Activated T-helper 1 cell treated with anti-CD3 and anti-CD28 coated beads, Interleukin-2, amount 50 U/mL, for 16 hours (primary cell): ENCODE results near the gene PACSIN1.

Source experiments
- DNase-seq, 2 donors: peaks; one replicate each; pipeline ENCODE4 v3.0.0-alpha.2; 2020; ENCODE audit warnings: low read depth in 1 of 2, low spot score in 1 of 2

PACSIN1 gene

GRCh38 chr6:34578445-34579262, 112.8 kb downstream of the PACSIN1 start:
- no peak for DNase-seq

- DNase-seq: no peak
Measured at GRCh38 chr6:34580707-34581560, 115.1 kb downstream of the PACSIN1 start.

- no peak for DNase-seq
Measured at GRCh38 chr6:34581561-34581920, 115.7 kb downstream of the PACSIN1 start.

GRCh38 chr6:34583461-34583860, 117.6 kb downstream of the PACSIN1 start:
- no peak for DNase-seq

GRCh38 chr6:34583861-34584604, 118.2 kb downstream of the PACSIN1 start:
- DNase-seq: no peak

DNA sequence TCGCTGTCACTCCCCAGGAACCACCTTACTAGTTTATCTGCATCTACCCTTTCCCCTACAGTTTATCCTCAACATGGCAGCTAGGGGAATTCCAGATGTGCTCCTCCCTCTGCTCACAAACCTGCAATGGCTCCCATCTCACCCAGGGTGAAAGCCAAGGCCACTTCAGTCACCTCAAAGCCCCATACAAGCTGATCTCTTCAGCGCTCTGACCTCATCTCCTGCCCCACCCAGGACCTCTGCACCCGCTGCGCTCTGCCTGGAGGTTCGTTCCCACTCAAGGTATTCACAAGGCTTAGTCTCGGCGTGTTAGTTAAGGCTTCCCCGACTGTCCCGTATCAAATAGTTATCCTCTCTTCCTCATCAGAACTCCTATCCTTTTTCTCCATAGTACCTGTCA, 118.8 kb downstream of the PACSIN1 start:
- no peak for DNase-seq
